HL-60/S4 treated with phorbol 12-myristate 13-acetate at 8.2 ng/mL for 4 days and 3 days (cell line): ENCODE measurements around the gene PRCC.
"Not testable (repeated sequence)": the region's sequence is repeated elsewhere in the genome, so short reads cannot be mapped to it uniquely, and the experiment has no call there.

Source experiments
- in situ Hi-C: fragments of 300-500 bp; cut with MboI; formaldehyde crosslinking; loops from 2 replicates; pipeline ENCODE4 v1.15.0; 2022; ENCODE audit warnings: low sequenced_read_pairs

Gene PRCC

DNA sequence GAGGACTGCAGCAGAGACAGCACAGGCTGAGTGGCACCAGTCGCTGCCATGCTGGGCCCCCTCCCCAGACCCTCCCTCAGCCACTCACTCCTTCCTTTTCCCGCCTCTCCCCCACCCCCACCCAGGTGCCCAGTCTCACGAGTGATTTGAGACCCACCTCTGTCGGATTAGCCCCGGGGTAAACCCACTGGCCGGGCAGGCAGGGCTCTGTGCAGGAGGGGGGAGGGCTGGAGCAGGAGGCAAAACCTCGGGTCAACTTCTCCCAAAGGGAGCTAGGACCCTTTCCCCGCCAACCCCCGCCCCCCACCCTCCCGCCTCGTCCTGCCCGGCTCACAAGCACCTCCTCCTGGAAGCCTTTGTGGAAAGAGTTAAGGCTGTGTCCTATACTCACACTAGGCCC, 23.0 kb upstream of the PRCC start:
- in situ Hi-C loops: no loop called here

DNA sequence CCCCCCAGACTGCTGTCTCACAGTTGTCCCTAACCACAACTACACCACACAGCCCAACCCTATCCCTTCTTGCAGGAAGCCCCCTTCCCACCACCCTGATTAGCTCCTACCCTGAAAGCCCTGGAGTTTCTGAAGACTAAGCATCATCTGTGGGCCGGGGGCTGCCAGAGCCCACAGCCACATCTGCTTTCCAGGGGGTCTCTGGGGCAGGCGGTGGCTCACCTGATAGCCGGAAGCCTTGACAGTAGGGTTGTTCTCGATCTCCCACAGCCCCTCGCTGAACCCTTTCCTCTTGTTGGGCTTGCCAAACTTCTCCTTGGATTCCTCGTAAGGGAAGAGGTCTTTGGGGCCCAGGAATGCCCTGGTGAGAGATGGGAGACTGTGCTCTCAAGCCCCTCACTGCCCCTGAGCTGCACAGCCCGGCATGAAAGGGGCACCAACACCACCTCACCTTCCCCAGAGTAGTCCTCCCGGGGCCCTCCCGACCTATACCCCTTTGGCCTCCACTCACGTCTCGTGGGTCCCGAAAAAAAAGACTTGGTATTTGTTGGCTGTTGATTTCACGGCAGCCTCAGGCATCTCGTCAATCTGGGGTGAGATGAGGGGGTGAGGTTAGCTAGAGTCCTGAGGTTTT, 22.4 kb upstream of the PRCC start:
- in situ Hi-C loops: no loop called here

DNA sequence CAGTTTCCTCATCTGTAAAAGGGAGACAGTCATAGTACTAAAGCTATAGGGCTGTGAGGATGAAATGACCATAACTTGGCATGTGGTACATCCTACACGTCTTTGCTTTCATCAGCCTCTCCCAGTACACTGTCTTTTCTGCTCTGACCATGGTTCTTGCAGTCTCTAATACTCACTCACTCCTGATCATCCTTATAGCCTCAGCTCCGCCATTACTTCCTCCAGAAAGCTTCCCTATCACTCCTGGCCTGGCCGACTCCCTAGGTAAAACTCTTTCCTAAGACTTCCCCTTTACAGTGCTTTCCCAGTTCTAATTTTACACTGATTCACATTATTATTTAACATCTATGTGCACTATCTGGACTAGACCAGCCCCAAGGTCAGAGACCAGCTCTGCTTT, 21.5 kb upstream of the PRCC start:
- in situ Hi-C loops: no loop called here

DNA sequence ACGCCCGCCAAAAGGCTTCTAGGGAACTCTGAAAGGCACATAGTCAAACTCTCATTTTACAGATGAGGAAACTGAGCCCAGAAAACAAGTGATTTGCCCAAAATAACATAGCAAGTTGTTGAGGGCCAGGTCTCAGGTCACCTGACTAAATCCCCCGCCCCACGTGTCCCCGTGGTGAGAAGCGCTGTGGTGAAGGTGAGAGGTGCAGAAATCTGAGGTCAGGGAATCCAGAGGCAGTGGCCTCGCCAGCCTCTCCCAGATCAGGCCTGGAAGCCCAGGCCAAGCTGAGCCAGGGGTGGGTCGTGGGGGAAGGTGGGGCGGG, 21.0 kb upstream of the PRCC start:
- in situ Hi-C loops: no loop called here

DNA sequence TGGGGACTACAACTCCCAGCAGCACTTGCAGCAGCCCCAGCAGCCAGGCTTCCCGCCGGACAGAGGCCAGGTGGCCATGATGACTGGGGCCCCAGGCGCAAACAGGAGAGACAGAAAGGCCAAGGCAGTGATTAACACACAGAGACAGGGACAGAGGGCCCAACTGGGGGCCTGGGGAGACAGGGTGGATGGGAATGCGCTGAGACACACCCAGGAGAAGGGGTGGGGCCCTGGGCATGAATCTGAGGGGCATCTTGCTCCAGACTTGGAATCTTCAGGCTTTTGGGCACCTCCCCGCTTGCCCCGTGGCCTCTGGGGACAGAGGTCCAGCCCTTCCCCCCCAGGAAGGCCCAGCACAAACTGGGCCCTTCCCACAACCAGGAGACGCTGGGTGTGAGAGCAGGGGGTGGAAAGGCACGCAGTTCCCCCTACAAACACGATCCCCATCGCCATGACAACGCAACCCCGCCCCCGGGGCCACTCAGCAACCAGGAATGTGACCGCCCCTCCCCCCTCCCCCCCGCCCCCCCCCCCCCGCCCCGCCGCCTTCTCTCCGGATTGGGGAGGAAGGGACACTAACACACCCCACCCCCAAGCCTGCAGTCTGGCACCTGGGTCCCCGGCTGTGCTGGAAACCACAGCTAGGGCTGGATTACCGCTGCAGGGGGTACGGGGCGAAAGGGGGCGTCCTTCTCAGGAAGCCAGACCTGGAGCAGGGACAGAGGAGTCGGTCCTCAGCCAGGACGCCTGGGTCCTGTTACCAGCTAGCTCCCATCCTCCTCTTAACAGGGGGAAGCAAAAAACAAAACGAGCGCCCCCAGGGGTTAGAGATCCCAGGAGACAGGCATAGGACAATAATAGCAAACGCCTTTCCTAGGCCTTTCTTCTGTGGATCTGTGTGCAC, 20.4 kb upstream of the PRCC start:
- in situ Hi-C loops: no loop called here

DNA sequence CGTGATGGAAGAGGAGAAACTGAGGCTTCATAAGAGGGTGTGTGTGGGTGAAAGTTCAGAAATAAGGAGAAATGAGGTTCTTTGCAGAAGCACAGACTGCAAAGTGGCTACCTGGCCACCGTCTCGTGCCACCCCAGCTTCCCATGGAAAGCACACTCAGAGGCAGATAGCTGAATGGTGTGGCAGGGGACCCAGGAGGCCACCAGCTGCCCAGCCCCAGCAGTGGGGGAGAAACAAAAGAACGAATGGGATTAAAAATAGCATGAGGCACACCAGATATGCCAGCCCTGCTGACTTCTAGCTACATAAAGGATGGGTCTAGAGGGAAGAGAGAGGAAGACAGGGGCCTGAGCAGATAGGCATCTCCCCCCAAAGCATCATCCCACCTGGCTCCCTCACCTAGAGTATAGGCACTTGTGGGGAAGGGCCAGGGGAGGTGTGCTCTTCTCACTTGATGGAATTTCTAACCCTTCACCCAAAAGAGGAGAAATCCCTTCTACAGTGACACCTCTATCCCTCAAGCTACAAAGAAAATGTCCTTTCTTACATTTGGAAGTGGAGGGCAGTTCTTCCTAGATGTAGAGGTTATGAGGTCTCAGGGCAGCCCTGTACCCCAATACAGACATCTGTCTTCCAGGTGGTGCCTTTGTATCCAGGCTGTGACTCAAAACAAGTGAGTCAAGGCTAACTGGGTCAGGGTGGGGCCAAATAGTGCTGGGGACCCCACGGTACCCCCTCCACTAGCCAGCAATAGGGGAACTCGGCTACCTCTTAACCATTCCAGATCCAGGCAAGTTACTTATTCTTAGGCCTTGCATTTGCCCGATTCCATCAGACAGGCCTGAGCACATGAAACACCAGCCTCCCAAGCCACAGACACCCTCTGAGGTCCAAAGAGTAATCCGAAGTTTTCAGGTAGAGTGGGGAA, 19.3 kb upstream of the PRCC start:
- in situ Hi-C loops: no loop called here

- in situ Hi-C loops: no loop called here
Measured at GRCh38 chr1:156748670-156749418, 18.5 kb upstream of the PRCC start.

- in situ Hi-C loops: no loop called here
Measured at GRCh38 chr1:156749419-156750118, 17.8 kb upstream of the PRCC start.

DNA sequence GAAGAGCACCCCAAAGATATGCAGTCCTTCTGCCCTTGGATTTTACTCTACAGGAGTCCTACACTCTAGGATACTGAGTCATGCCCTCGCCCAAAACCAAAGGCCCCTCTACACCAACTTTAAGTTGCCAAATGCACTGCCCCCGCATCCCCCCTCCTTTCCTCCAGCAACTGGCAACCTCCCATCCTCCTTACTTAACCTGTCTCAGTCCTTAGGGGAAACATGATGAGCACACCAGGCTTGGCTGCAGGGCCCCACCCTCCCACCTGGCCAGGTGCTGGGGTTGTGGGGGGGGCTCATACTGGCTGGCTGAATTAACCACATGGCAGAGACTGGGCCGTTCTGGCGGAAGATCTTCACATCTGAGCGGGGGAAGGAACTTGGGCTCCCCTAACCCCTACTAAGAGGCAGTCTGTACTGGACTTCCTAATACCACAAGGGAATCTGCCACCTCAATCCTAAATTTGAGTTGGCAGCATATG, 17.1 kb upstream of the PRCC start:
- in situ Hi-C loops: no loop called here

- in situ Hi-C loops: no loop called here
Measured at GRCh38 chr1:156750711-156751450, 16.5 kb upstream of the PRCC start.

- in situ Hi-C loops: no loop called here
Measured at GRCh38 chr1:156751451-156751756, 15.9 kb upstream of the PRCC start, which contains the start of gene HDGF. Gene HDGF, minus strand, starts transcription at chr1:156751675. Its CDS starts 246 bp downstream, at chr1:156751429.

DNA sequence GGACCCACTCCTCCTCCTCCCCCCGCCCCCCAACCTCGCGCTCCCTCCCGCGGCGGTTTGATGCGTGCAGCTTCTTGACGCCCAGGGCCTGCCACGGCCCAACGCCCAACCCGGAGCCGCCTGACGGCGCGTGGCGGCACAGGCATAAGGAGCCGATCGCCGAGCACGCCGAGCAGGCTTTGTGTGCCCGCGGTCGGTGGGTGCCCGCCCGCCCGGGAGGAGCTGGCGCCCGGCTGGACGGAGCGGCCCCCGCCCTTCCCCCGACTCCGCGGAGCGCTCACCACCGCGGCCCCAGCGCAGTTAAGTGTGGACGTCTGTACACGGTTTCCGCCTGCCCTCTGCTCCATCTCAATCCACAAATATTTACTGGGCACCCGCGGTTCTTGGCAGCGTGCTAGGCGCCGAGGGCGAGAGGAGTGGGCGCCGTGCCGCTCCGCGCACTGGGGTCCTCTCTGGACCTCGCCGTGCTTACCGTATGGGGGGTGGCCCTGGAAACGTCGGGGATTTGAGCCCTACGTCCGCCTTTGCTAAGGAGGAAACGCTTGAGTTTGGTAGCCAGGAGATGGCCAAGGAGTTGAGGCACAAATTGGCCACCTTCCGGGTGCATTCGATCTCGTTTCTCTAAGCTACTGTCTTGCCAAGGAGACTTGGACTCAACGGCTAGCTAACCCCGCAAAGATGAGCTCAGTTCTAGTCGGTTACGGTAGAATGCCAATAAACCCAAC, 15.4 kb upstream of the PRCC start:
- in situ Hi-C loops: no loop called here

GRCh38 chr1:156752843-156753482, 14.4 kb upstream of the PRCC start:
- in situ Hi-C loops: no loop called here

GRCh38 chr1:156754219-156754618, 13.1 kb upstream of the PRCC start:
- in situ Hi-C loops: no loop called here

GRCh38 chr1:156755527-156755950, 11.8 kb upstream of the PRCC start:
- in situ Hi-C loops: no loop called here

GRCh38 chr1:156756355-156756754, 11.0 kb upstream of the PRCC start:
- in situ Hi-C loops: no loop called here

DNA sequence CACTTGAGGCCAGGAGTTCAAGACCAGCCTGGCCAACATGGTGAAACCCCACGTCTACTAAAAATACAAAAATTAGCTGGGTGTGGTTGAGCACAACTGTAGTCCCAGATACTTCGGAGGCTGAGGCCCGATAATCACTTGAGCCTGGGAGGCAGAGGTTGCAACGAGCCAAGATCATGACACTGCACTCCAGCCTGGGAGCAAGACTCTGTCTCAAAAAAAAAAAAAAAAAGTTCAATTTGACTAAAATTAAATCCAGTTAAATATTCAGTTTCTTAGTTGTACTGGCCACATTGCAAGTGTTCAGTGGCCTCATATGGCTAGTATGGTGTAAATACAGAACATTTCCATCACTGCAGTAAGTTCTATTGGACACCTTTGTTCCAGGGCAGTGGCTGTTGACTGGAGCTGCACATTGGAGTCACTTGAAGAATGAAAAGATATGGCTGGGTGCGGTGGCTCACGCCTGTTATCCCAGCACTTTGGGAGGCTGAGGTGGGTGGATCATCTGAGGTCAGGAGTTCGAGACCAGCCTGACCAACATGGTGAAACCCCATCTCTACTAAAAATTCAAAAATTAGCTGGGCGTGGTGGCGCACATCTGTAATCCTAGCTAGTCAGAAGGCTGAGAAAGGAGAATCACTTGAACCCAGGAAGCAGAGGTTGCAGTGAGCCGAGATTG, 9.6 kb upstream of the PRCC start:
- in situ Hi-C loops: not testable (repeated sequence)
